ENCODE results near the gene IKZF3.

The IKZF3 gene

DNA sequence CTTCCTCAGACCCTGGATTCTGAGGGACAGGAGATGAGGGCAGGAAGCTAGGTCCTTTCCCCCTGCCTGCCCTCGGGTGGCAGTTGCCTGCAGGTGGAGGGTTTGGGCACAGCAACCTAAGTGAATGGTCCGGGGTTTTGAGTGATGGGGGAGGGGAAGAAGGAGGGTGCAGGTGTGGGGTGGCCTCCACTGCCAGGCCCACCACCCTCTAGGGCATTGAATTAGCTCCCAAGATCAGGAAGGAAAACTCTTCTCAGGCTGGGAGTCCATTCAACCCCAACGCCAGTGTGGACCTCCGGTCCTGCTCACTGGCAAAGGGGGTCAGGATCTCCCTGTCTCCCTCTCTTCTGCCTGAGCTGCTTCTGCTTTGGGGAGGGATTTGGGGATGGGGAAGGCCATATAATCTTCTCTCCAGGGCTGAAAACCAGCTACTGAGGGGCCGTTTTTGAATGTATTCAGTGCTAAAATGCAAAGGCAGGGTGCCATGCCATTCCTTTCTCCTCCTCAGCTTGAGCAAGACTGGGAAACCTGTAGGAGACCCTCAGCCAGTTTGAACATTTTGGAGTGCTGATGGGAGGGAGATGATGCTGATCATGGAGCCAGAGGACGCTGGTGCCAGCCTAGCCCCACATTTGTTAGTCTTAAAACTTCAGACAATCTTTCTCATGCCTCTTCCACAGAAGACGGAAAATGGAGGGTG is 107.6 kb downstream of the IKZF3 start:
- Histone ChIP-seq H3K4me2 (ENCODE audit: insufficient read depth, low read length) (peak overlapping the region; percentile 96; the same call in 1 of the 2 replicates), H3K27me3 (ENCODE audit: insufficient read depth, low read length, poor library complexity) (no peaks in the 10 kb centered on the region), H3K9ac (ENCODE audit: low read depth, low read length) (peak overlapping the region; percentile 98; the same call in 1 of the 2 replicates), H3K27ac (ENCODE audit: low read length) (peak overlapping the region; percentile 96), H3K9me3 (ENCODE audit: insufficient read depth, low read length, severe bottlenecking) (no peaks in the 10 kb centered on the region), H3K4me3 (ENCODE audit: low read depth in 1 of 2, low read length in 2 of 2) (no peak overlapping the region), H3K36me3 (ENCODE audit: insufficient read depth, low read length) (no peaks in the 10 kb centered on the region), H4K20me1 (ENCODE audit: insufficient read depth, low read length) (no peaks in the 10 kb centered on the region), H3K79me2 (ENCODE audit: insufficient read depth, low read length) (no peaks in the 10 kb centered on the region), H3K4me1 (ENCODE audit: insufficient read depth, low read length) (peaks cover 69% of the 10 kb centered on the region), H2AFZ (ENCODE audit: low read depth, low read length) (no peak overlapping the region)
- TF ChIP-seq, protein P1, sequence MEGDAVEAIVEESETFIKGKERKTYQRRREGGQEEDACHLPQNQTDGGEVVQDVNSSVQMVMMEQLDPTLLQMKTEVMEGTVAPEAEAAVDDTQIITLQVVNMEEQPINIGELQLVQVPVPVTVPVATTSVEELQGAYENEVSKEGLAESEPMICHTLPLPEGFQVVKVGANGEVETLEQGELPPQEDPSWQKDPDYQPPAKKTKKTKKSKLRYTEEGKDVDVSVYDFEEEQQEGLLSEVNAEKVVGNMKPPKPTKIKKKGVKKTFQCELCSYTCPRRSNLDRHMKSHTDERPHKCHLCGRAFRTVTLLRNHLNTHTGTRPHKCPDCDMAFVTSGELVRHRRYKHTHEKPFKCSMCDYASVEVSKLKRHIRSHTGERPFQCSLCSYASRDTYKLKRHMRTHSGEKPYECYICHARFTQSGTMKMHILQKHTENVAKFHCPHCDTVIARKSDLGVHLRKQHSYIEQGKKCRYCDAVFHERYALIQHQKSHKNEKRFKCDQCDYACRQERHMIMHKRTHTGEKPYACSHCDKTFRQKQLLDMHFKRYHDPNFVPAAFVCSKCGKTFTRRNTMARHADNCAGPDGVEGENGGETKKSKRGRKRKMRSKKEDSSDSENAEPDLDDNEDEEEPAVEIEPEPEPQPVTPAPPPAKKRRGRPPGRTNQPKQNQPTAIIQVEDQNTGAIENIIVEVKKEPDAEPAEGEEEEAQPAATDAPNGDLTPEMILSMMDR (IDR thresholded peaks at IDR 0.05; ENCODE audit: borderline replicate concordance, extremely low read depth, low read length, poor library complexity, severe bottlenecking): peak; percentile 19
- no peak for TF ChIP-seq EZH2 (IDR thresholded peaks at IDR 0.05; ENCODE audit: borderline replicate concordance, low read depth, low read length, severe bottlenecking)
- ATAC-seq (ENCODE audit: insufficient read depth, low read depth): no peak
- DNase-seq: peak; percentile 63

DNA sequence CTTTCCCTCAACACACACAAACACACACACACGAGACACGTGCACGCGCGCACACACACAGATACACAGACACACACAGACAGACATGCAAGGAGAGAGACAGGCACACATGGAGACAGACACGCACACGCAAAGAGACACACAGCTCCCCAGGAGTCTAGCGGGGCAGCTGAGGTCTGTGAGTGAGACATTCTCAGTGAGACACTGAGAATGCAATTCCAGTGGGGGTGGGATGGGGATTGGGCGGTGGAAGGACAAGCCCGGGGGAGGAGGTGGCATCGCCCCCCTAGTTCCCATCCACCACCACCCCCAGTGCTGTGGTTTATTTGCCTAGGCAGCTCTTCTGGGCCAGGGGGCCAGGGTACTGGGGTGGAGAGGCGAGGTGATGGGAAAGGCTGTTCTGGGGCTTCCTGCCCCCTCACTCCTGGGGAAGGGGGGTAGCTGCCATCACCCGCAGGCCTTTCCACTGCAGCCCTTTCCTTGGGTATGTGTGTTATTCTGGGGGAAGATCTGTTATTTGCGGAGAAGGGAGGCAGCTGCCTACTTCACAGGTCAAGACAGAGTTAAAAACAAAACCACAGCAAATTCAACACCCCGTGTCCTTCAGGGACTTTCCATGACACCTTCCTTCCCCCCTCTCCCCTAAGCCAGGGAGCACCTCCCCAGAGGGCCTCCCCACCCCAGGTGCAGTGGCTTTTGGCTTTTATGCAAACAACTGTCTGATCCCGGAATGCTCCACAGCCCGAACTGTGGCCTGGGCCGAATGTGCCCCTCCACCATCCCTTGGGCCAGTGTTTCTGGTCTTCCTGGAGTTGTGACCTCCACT is 108.3 kb downstream of the IKZF3 start:
- ATAC-seq (ENCODE audit: insufficient read depth, low read depth) (peak; percentile 42), DNase-seq (peak; percentile 84)
- peak overlapping the region; percentile 96 for H3K27ac ChIP-seq (ENCODE audit: low read length)
- H3K4me3 ChIP-seq (ENCODE audit: low read depth in 1 of 2, low read length in 2 of 2): no peak overlapping the region
- H3K4me2 ChIP-seq (ENCODE audit: insufficient read depth, low read length): peak overlapping the region; percentile 96
- H3K36me3 ChIP-seq (ENCODE audit: insufficient read depth, low read length): no peaks in the 10 kb centered on the region
- no peaks in the 10 kb centered on the region for H3K9me3 ChIP-seq (ENCODE audit: insufficient read depth, low read length, severe bottlenecking)
- H3K27me3 ChIP-seq (ENCODE audit: insufficient read depth, low read length, poor library complexity): no peaks in the 10 kb centered on the region
- peak overlapping the region; percentile 98 for H3K9ac ChIP-seq (ENCODE audit: low read depth, low read length)
- 0 out of 2 replicates have a peak overlapping the region, but pooled peaks have one; percentile 87 for H2AFZ ChIP-seq (ENCODE audit: low read depth, low read length)
- no peaks in the 10 kb centered on the region for H3K79me2 ChIP-seq (ENCODE audit: insufficient read depth, low read length)
- no peaks in the 10 kb centered on the region for H4K20me1 ChIP-seq (ENCODE audit: insufficient read depth, low read length)
- peaks cover 69% of the 10 kb centered on the region for H3K4me1 ChIP-seq (ENCODE audit: insufficient read depth, low read length)
- TF ChIP-seq, protein P1 (IDR thresholded peaks at IDR 0.05; ENCODE audit: borderline replicate concordance, extremely low read depth, low read length, poor library complexity, severe bottlenecking): no peak
- TF ChIP-seq EZH2 (IDR thresholded peaks at IDR 0.05; ENCODE audit: borderline replicate concordance, low read depth, low read length, severe bottlenecking): no peak

DNA sequence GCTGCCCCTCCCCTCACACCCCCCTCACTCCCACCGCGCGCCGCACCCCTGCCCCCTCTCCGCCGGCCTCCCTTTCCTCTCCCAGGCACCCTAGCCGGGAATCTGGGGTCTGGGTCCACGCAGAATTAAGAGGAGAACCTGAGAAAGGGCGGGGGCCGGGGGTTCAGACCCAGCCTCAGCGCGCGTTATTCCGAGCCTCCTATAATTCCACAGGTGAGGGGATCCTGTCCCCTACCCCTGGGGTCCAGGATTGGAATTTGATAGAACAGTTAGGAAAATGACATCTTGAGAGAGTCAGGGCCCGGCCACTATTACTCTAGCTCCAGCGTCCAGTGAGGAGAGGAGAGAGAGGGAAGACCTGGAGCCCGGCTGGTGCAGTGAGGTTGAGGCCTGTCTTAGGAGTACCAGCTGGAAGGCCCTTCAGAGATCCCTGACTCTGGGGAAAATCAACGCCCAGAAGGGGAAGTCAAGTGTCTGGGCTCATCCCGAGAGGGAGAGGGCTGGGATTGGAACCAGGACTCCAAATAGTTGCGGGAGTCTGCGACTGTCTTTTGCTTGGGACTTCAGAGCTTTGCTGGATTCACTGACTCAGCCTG is 109.1 kb downstream of the IKZF3 start:
- Histone ChIP-seq H3K36me3 (ENCODE audit: insufficient read depth, low read length) (no peaks in the 10 kb centered on the region), H3K4me1 (ENCODE audit: insufficient read depth, low read length) (peaks cover 69% of the 10 kb centered on the region), H4K20me1 (ENCODE audit: insufficient read depth, low read length) (no peaks in the 10 kb centered on the region), H3K9me3 (ENCODE audit: insufficient read depth, low read length, severe bottlenecking) (no peaks in the 10 kb centered on the region), H2AFZ (ENCODE audit: low read depth, low read length) (0 out of 2 replicates have a peak overlapping the region, but pooled peaks have one; percentile 87), H3K4me3 (ENCODE audit: low read depth in 1 of 2, low read length in 2 of 2) (peak overlapping the region in 1 of 2 experiments; percentile 73; a peak in 3 of 4 replicates), H3K79me2 (ENCODE audit: insufficient read depth, low read length) (no peaks in the 10 kb centered on the region), H3K27ac (ENCODE audit: low read length) (peak overlapping the region; percentile 96), H3K27me3 (ENCODE audit: insufficient read depth, low read length, poor library complexity) (no peaks in the 10 kb centered on the region), H3K9ac (ENCODE audit: low read depth, low read length) (peak overlapping the region; percentile 98), H3K4me2 (ENCODE audit: insufficient read depth, low read length) (peak overlapping the region; percentile 96)
- DNase-seq (peak; percentile 43), ATAC-seq (ENCODE audit: insufficient read depth, low read depth) (no peak)
- TF ChIP-seq, protein P1 (IDR thresholded peaks at IDR 0.05; ENCODE audit: borderline replicate concordance, extremely low read depth, low read length, poor library complexity, severe bottlenecking): no peak
